GM21723 (cell line): Measurements from ENCODE around the gene KLRG1.
A peak's percentile ranks its signal among the peaks of the same experiment; 100 is the strongest.

Source experiments
- ATAC-seq: cut with Tn5 transposase; IDR thresholded peaks from one replicate; pipeline ENCODE4 v1.9.1; 2021; ENCODE audit warnings: mild to moderate bottlenecking, moderate library complexity; ENCODE audit not compliant: unreplicated experiment

KLRG1 gene

DNA sequence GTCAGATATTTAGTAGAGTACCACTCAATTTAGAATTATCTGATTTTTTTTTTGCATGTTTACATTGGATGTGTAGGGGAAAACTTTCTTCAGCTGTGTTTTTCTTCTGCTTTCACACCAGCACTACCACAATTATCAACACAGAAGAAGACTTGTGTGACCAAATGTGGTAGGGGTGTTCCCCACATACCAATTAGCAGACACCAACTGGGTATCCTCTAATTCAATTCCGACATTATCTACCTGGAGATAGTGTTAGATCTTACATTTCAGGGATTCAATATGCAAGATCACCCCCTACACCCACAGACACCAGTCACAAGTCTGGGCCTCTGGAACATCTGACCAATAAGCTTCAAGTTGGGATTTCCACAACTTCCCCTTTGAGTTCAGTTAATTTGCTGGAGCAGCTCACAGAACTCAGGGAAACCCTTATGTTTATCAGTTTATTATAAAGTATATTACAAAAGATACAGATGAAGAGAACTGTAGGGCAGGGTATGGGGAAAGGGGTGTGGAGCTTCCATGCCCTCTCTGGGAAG lies 4.1 kb upstream of the KLRG1 start:
- ATAC-seq = no peak

DNA sequence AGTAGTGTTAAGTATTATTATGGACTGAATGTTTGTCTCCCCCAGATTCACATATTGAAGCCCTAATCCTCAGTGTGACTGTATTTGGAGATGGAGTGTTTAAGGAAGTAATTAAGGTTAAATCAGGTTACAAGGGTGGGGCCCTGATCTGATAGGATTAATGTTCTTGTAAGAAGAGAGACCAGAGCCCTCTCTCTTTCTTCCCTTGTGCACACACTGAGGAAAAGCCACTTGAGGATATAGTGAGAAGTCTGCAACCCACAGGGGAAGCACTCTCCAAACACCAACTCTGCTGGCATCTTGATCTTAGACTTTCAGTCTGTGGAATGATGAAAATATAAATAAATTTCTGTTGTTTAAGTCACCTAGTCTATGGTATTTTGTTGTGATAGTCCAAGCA lies 2.2 kb upstream of the KLRG1 start:
- ATAC-seq = no peak

DNA sequence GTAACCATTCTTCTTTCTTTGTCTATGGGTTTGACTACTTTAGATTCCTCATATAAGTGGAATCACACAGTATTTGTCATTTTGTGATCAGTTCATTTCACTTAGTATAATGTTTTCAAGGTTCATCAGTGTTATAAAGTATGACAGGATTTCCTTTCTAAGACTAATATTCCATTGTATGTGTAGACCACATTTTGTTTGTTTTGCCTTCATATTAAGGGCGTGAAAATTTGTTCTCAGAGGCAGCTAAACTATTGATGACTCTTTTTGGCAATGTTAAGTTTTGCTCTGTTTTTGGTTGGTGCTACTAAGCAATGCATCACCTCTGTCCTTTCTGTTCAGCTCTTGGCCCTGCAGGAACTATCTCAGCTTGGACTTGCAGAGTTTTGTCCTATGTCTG lies 1.7 kb upstream of the KLRG1 start:
- ATAC-seq = no peak

GRCh38 chr12:8991371-8992345 lies 2.3 kb downstream of the KLRG1 start:
- no peak for ATAC-seq

- ATAC-seq = no peak
These were observed 4.5 kb downstream of the KLRG1 start for GRCh38 chr12:8993827-8994226.

DNA sequence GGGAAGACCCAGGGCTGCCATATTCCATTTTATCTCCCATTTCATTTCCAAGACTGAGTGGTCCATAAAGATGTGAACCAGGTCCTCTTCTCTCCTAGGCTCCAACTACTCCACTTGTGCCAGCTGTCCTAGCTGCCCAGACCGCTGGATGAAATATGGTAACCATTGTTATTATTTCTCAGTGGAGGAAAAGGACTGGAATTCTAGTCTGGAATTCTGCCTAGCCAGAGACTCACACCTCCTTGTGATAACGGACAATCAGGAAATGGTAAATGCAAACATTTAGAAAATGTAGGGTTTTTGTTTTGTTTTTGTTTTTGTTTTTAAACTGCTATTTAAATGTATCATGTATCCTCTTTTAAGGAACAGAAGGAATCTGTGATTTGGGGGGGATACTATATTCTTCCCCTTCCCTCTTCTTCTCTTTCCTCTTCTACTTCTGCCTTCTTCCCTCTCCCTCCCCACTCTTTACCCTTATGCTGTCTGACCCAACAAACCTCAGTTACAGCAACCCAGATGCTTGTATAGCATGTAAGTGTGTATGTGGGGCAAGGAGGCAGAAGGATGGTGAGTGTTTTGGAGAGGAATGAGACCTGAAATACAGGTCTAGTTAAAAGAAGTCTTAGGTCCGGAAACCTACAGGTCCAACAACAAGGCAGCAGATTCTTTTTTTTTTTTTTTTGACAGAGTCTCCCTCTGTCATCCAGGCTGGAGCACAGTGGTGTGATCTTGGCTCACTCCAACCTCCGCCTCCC lies 5.9 kb downstream of the KLRG1 start:
- ATAC-seq = no peak

DNA sequence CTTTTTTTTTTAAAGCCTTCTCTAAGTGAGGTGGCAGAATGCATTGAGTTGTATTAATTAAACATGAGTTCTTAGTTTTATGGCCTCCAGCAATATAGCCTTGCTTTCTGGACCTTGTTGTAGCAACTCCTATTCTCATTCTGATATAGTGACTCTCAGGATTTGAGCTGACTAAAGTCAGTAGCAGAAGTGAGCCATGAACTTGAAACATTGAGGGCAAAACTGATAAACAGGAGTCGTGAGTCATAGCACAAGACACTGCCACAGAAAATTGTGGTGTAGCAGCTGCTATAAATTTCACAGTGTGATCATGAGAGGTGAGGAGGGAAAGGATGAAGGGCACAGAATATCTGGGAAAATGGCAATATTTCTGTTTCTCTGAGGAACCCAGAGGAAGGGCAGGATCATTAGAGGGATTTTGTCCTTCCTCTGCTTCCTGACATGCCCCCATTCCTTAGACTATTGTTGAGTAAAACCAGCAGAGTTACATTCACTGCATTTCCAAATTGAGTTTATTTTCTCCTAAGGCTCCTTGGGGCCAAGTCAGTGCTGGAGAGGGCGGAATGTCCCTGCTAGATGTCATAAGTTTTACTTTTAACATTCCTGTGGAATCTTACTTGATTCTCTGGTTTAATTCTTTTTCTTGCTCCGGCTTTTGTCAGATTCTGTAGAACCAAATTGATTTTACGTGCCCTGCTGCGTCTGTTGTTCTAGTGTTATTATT lies 7.5 kb downstream of the KLRG1 start:
- ATAC-seq = peak; percentile 96

DNA sequence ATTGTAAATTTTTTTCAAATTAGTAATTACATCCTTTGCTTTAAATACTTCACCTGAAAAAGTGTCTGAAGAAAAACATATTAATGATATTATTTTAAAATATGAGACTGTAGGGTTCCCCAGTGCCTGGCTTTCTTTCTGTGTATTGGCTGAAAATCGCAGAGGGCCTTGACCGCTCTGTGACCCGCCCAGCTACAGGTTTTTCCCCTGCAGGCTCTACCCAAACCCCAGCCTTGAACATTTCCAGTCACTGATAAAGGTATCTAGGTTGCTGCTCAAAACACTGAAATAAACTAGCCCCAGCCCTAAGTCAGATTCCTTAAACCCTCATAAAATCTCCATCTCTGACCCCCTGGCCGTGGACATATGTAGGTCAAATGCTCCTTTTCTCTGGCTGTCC lies 11.9 kb downstream of the KLRG1 start:
- ATAC-seq = no peak

DNA sequence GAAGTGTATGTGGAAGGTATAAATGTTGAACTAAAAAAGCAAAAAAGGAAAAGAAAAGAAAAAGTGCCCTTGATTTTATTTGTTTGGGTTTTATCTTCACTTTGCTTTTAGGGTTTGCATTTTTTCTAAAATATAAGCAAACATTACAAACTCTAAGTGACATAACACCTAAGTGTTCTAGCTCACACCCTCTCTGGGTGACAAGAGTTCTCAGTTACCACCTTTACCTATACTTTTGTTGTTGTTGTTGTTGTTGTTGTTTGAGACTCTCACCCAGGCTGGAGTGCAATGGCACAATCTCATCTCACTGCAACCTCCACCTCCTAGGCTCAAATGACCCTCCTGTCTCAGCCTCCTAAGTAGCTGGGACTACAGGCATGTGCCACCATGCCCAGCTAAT lies 13.0 kb downstream of the KLRG1 start:
- ATAC-seq = no peak

- no peak for ATAC-seq
These were observed 33.2 kb downstream of the KLRG1 start for GRCh38 chr12:9022592-9022991.

- no peak for ATAC-seq
These were observed 35.2 kb downstream of the KLRG1 start for GRCh38 chr12:9024512-9024911.

DNA sequence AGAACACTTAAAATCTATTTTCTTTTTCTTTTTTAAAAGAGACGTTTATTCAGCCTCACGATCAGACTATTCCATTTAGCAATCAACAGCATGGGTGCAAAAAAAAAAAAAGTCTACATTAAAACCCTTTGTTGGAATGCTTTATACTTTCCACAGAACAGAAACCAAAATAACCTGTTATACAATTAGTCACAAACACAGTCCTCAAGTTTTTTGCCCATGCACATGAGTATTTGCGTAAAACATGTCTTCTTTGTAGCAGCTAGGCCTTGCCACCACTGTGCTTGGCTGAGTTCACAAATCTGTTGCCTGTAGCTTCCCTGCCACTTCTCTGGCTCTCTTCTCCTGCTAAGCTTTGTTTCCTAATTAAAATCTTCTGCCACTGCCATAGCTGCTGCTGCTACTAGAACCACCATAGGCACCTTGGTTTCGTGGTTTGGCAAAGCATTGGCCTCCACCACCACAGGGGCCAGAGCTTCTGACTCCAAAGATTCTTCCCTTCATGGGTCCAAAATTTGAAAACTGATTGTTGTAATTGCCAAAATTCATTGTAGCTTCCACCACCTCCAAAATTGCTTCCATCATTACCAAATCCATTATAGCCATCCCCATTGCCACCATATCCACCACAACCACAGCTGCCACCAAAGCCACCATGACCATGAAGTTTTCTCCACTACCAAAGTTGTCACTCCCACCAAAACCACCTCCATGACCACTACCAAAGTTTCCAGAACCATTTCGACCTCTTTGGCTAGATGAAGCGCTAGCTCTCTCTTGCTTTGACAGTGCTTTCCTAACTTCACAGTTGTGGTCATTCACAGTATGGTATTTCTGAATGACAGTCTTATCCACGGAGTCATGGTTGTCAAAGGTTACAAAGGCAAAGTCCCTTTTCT lies 38.1 kb downstream of the KLRG1 start:
- no peak for ATAC-seq

- no peak for ATAC-seq
These were observed 41.4 kb downstream of the KLRG1 start for GRCh38 chr12:9030776-9031175.

- ATAC-seq = no peak
These were observed 43.0 kb downstream of the KLRG1 start for GRCh38 chr12:9032202-9032964.

GRCh38 chr12:9033265-9033887 lies 44.0 kb downstream of the KLRG1 start:
- ATAC-seq = no peak

- ATAC-seq = no peak
These were observed 44.7 kb downstream of the KLRG1 start for GRCh38 chr12:9034095-9034494.

DNA sequence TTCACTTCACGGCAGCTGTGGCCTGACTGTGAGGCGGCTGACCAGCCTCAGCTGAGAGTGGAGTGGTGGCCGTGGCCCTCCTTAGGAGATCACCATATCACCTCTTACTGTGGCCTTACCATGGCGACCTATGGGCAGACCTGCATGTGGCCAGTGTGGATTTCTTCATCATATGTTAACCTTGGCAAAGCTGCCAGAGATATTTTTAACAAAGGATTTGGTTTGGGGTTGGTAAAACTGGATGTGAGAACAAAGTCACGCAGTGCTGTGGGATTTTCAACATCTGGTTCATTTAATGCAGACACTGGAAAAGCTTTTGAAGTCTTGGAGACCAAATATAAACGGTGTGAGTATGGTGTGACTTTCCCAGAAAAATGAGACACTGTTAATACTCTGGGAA lies 46.9 kb downstream of the KLRG1 start:
- no peak for ATAC-seq

DNA sequence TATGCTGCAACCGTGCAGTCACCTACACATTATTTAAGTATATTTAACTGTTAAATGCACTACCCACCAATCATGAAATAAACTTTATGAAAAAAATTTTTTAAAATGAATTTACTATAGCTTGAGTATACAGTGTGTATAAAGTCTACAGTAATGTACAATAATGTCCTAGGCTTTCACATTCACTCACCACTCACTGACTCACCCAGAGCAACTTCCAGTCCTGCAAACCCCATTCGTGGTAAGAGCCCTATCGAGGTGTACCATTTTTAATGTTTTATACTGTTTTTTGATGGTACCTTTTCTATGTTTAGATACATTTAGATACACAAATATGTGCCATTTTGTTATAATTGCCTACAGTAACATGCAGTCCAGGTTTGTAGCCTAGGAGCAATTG lies 48.1 kb downstream of the KLRG1 start:
- ATAC-seq = no peak

DNA sequence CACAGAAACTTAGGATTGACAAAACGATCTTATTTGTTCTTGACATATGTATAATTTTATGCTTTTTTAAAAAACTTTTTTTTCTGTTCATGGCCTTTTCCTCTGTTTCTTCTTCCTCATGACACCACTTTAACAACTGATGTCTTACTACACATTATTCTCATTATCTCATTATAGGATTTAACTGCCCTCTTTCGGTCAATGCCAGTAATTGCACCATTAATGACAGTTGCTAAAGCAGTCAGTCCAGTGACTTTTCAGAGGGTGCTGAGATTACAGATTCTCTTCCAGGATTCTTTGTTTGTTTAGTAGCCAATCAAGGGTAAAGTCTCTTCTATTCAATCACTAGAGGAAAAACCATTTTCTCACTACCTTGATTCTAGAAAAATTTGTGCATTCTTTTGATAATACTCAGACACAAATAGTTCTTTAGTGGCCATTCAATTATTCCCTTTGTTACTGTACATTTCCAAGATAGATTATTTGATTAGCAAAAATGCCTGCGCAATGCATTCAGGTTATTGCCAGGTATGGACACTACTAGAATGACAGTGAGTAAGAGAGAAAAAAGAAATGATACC lies 50.1 kb downstream of the KLRG1 start:
- no peak for ATAC-seq
